IMR-90 (cell line): ENCODE measurements around the gene HOXA3. TPM values are rescaled to one million over a fixed set of nuclear protein-coding genes. Genes with fewer than 3 reads are reported as not detected.

ENCODE experiments used
- ATAC-seq: fragments of 200-7000 bp; cut with Tn5 transposase; 2 replicates; pipeline ENCODE4 v1.9.1; 2020; ENCODE audit warnings: low read depth, mild to moderate bottlenecking, moderate library complexity
- BruUV-seq: library from RNA; stranded (reverse); fragments of 400-500 nt; replicated peaks from 2 replicates; lab custom pipeline; 2021; lab: Mats Ljungman, UMichigan
- CTCF ChIA-PET: fragments of 300-600 bp; formaldehyde crosslinking; extraction: SDS; loops from one replicate; lab custom pipeline; 2021; ENCODE audit warnings: antibody characterized with exemption; lab: Yijun Ruan, JAX
- POLR2A ChIA-PET: fragments of 300-600 bp; sonication (Branson Sonifier 250); formaldehyde crosslinking; loops from one replicate; lab custom pipeline; 2022; ENCODE audit warnings: antibody characterized with exemption; ENCODE audit not compliant: unreplicated experiment; lab: Charles Lee
- DNase-seq: peaks from one replicate; pipeline ENCODE4 v3.0.0; 2013
- H2AFZ ChIP-seq: replicated peaks from 2 replicates; pipeline ENCODE3; 2013; ENCODE audit warnings: low read length, mild to moderate bottlenecking; ENCODE audit not compliant: poor library complexity
- H2AK5ac ChIP-seq: 2 replicates; pipeline ENCODE4 v1.6.1; 2013; ENCODE audit warnings: low read depth, low read length, inconsistent platforms
- H2AK9ac ChIP-seq: replicated peaks from 2 replicates; pipeline ENCODE3; 2013; ENCODE audit warnings: mild to moderate bottlenecking, low read depth, low read length, moderate library complexity; ENCODE audit not compliant: poor library complexity
- H2BK120ac ChIP-seq: 2 replicates; pipeline ENCODE4 v1.6.1; 2013; ENCODE audit warnings: low read depth, low read length, inconsistent platforms
- H2BK15ac ChIP-seq: 3 replicates; pipeline ENCODE4 v1.6.1; 2013; ENCODE audit warnings: low read depth, low read length, inconsistent platforms
- H2BK20ac ChIP-seq: 2 replicates; pipeline ENCODE4 v1.6.1; 2013; ENCODE audit warnings: low read depth, mild to moderate bottlenecking, inconsistent platforms, low read length, moderate library complexity
- H2BK5ac ChIP-seq: 2 replicates; pipeline ENCODE4 v1.6.1; 2013; ENCODE audit warnings: mild to moderate bottlenecking, low read depth, low read length, inconsistent platforms; ENCODE audit not compliant: poor library complexity, severe bottlenecking
- H3K14ac ChIP-seq: replicated peaks from 2 replicates; pipeline ENCODE4 v1.6.1; 2013; ENCODE audit warnings: low read depth, low read length, inconsistent platforms
- H3K18ac ChIP-seq: 2 replicates; pipeline ENCODE4 v1.6.1; 2013; ENCODE audit warnings: low read depth, low read length, control low read depth
- H3K23ac ChIP-seq: 2 replicates; pipeline ENCODE4 v1.6.1; 2013; ENCODE audit warnings: low read depth, low read length, inconsistent platforms
- H3K27ac ChIP-seq: 2 replicates; pipeline ENCODE4 v1.5.1; 2013; ENCODE audit warnings: mild to moderate bottlenecking, control low read depth, low read length; ENCODE audit not compliant: insufficient read depth
- H3K27me3 ChIP-seq: 2 replicates; pipeline ENCODE4 v1.6.1; 2013; ENCODE audit warnings: low read length; ENCODE audit not compliant: control insufficient read depth, insufficient read depth
- H3K36me3 ChIP-seq: 2 replicates; pipeline ENCODE4 v1.6.1; 2013; ENCODE audit warnings: low read length, mixed read lengths; ENCODE audit not compliant: control insufficient read depth, insufficient read depth
- H3K4ac ChIP-seq: 2 replicates; pipeline ENCODE4 v1.6.1; 2013; ENCODE audit warnings: low read depth, low read length, inconsistent platforms
- H3K4me1 ChIP-seq: 2 replicates; pipeline ENCODE4 v1.6.1; 2013; ENCODE audit warnings: low read length, mixed read lengths; ENCODE audit not compliant: control insufficient read depth, insufficient read depth
- H3K4me2 ChIP-seq: 2 replicates; pipeline ENCODE4 v1.6.1; 2013; ENCODE audit warnings: low read depth, mild to moderate bottlenecking, control low read depth, low read length, moderate library complexity
- H3K4me3 ChIP-seq: 2 replicates; pipeline ENCODE4 v1.5.1; 2013; ENCODE audit warnings: low read depth, mild to moderate bottlenecking, control low read depth, low read length, moderate library complexity; ENCODE audit not compliant: insufficient read depth
- H3K56ac ChIP-seq: 2 replicates; pipeline ENCODE4 v1.6.1; 2013; ENCODE audit warnings: low read length, inconsistent platforms; ENCODE audit not compliant: insufficient read depth; ENCODE audit errors: extremely low read depth
- H3K79me1 ChIP-seq, 2 experiments: 2 replicates each; pipeline ENCODE4 v1.6.1; 2013; ENCODE audit warnings: low read length in 2 of 2, inconsistent platforms in 1 of 2, low read depth in 1 of 2
- H3K9ac ChIP-seq: 2 replicates; pipeline ENCODE4 v1.6.1; 2013; ENCODE audit warnings: low read depth, low read length, control low read depth
- H3K9me1 ChIP-seq: 2 replicates; pipeline ENCODE4 v1.6.1; 2013; ENCODE audit warnings: low read length, inconsistent platforms; ENCODE audit not compliant: insufficient read depth
- H3K9me3 ChIP-seq: 2 replicates; pipeline ENCODE4 v1.6.1; 2013; ENCODE audit warnings: low read length; ENCODE audit not compliant: control insufficient read depth, insufficient read depth
- H4K20me1 ChIP-seq: 2 replicates; pipeline ENCODE4 v1.6.1; 2013; ENCODE audit warnings: low read length, inconsistent platforms; ENCODE audit not compliant: insufficient read depth
- H4K5ac ChIP-seq: 2 replicates; pipeline ENCODE4 v1.6.1; 2013; ENCODE audit warnings: mild to moderate bottlenecking, low read depth, low read length, control low read depth
- H4K8ac ChIP-seq, 2 experiments: 2 replicates each; pipeline ENCODE4 v1.6.1; 2013; ENCODE audit warnings: low read depth in 2 of 2, low read length in 2 of 2, control low read depth in 1 of 2, inconsistent platforms in 1 of 2
- H4K91ac ChIP-seq: 2 replicates; pipeline ENCODE4 v1.6.1; 2013; ENCODE audit warnings: low read depth, low read length, inconsistent platforms; ENCODE audit not compliant: insufficient read depth
- BHLHE40 ChIP-seq: fragments of 150-350 bp; IDR thresholded peaks from 2 replicates; pipeline ENCODE4 v1.6.1; 2016; ENCODE audit warnings: mild to moderate bottlenecking, low read depth, low read length
- CHD1 ChIP-seq: IDR thresholded peaks from 2 replicates; pipeline ENCODE4 v1.6.1; 2012; ENCODE audit warnings: low read depth, low read length, improper control_type of control experiment
- CTCF ChIP-seq: conservative IDR thresholded peaks from 2 replicates; pipeline ENCODE4 v1.5.1; 2012; ENCODE audit warnings: mild to moderate bottlenecking, low read depth, low read length, improper control_type of control experiment
- ELK1 ChIP-seq: fragments of 150-350 bp; IDR thresholded peaks from 2 replicates; pipeline ENCODE4 v1.6.1; 2016; ENCODE audit warnings: low read depth, mild to moderate bottlenecking, low read length, moderate library complexity, borderline replicate concordance
- FOS ChIP-seq: fragments of 150-350 bp; IDR thresholded peaks from 2 replicates; pipeline ENCODE4 v1.6.1; 2016; ENCODE audit warnings: low read depth, low read length
- MAZ ChIP-seq: IDR thresholded peaks from 2 replicates; pipeline ENCODE4 v1.6.1; 2012; ENCODE audit warnings: low read depth, mild to moderate bottlenecking, low read length, improper control_type of control experiment, moderate library complexity, borderline replicate concordance
- MXI1 ChIP-seq: IDR thresholded peaks from 2 replicates; pipeline ENCODE4 v1.6.1; 2012; ENCODE audit warnings: low read depth, mild to moderate bottlenecking, low read length, moderate library complexity, borderline replicate concordance
- NFE2L2 ChIP-seq: fragments of 150-350 bp; IDR thresholded peaks from 2 replicates; pipeline ENCODE4 v1.6.1; 2016; ENCODE audit warnings: low read depth, mild to moderate bottlenecking, low read length
- POLR2A ChIP-seq: IDR thresholded peaks from 2 replicates; pipeline ENCODE4 v1.6.1; 2012; ENCODE audit warnings: mild to moderate bottlenecking, low read depth, low read length
- RAD21 ChIP-seq: IDR thresholded peaks from 2 replicates; pipeline ENCODE4 v1.6.1; 2012; ENCODE audit warnings: low read length, improper control_type of control experiment
- RCOR1 ChIP-seq: IDR thresholded peaks from 2 replicates; pipeline ENCODE4 v1.6.1; 2012; ENCODE audit warnings: mild to moderate bottlenecking, low read length, improper control_type of control experiment; ENCODE audit not compliant: insufficient replicate concordance
- RFX5 ChIP-seq: IDR thresholded peaks from 2 replicates; pipeline ENCODE4 v1.8.0; 2012; ENCODE audit warnings: low read depth, mild to moderate bottlenecking, low read length, moderate library complexity
- SMC3 ChIP-seq: fragments of 150-350 bp; IDR thresholded peaks from 2 replicates; pipeline ENCODE4 v1.6.1; 2016; ENCODE audit warnings: low read depth, mild to moderate bottlenecking, antibody characterized with exemption, low read length, moderate library complexity
- USF2 ChIP-seq: fragments of 150-350 bp; IDR thresholded peaks from 2 replicates; pipeline ENCODE4 v1.6.1; 2017; ENCODE audit warnings: mild to moderate bottlenecking, antibody characterized with exemption, low read length, low read depth
- WGBS, 2 experiments: methylation state at CpG; one replicate each; pipeline versions ENCODE4 v1.1.5 to v1.1.7; 2013; ENCODE audit warnings: missing lambda C conversion rate in 2 of 2; ENCODE audit not compliant: insufficient read length in 1 of 2; ENCODE audit errors: extremely low coverage in 2 of 2; 5-methylcytosine and 5-hydroxymethylcytosine counted together
- dilution Hi-C: fragments of 300-500 bp; cut with HindIII; formaldehyde crosslinking; loops from one replicate; pipeline ENCODE4 v1.14.3; 2018; ENCODE audit warnings: low sequenced_read_pairs; ENCODE audit not compliant: unreplicated experiment
- in situ Hi-C: fragments of 300-500 bp; cut with MboI; formaldehyde crosslinking; loops from 3 replicates; pipeline ENCODE4 v1.14.3; 2019; ENCODE audit warnings: low sequenced_read_pairs, inconsistent platforms, mixed read lengths
- intact Hi-C: fragments of 100-400 bp; cut with micrococcal nuclease; formaldehyde crosslinking; loops from 2 replicates; pipeline ENCODE4 v1.10.0; 2022
- polyA plus RNA-seq, 3 experiments: library from polyadenylated mRNA; depleted of rRNA; stranded (reverse); fragments of >200 nt; gene quantifications; 2 replicates each; pipeline ENCODE4 v1.2.3, GENCODE V29; 2012; ENCODE audit warnings: low replicate concordance in 1 of 3
- total RNA-seq: library from RNA; depleted of rRNA; stranded (reverse); fragments of >200 nt; gene quantifications from 2 replicates; pipeline ENCODE4 v1.2.3, GENCODE V29; 2012

The HOXA3 gene
- total and polyA plus RNA-seq, 2 of the 4 experiments (the other 2 are of a cell fraction), result 0.90 to 5.4 TPM

GRCh38 chr7:27166531-27167505, 14.4 kb upstream of the HOXA3 start:
- Histone ChIP-seq H3K18ac (no peak overlapping the region), H2BK20ac (no peak overlapping the region), H2BK15ac (no peak overlapping the region), H3K9me3 (peaks cover 22% of the 10 kb centered on the region), H3K4me3 (no peak overlapping the region), H4K5ac (no peak overlapping the region), H3K4ac (no peak overlapping the region), H3K23ac (no peak overlapping the region), H3K4me2 (no peak overlapping the region), H2BK120ac (no peak overlapping the region), H3K36me3 (no peaks in the 10 kb centered on the region), H3K79me1 (no peaks in the 10 kb centered on the region), H3K9ac (no peak overlapping the region), H2AK9ac (no peak overlapping the region), H2BK5ac (no peak overlapping the region), H4K20me1 (peaks cover 9% of the 10 kb centered on the region; the same call in 1 of the 2 replicates), H3K4me1 (no peaks in the 10 kb centered on the region), H3K27me3 (peaks cover 84% of the 10 kb centered on the region), H3K56ac (no peak overlapping the region), H4K91ac (no peak overlapping the region), H4K8ac (no peak overlapping the region), H3K14ac (no peak overlapping the region), H3K9me1 (no peaks in the 10 kb centered on the region), H2AK5ac (no peak overlapping the region), H3K27ac (no peak overlapping the region), H2AFZ (no peak overlapping the region)
- in situ Hi-C loops, result no loop called here
- CTCF ChIA-PET, result interaction anchor here (1.0 to 1.6 kb wide), 2 partner anchors 16 to 29 kb away, joined by 3 read pairs; no protein-coding TSS in a partner anchor
- POLR2A ChIA-PET, result no interaction called here
- dilution Hi-C loops, result no loop called here
- intact Hi-C loops, result loop anchor here (10.0 kb wide), 1 partner anchor 1912 kb away; no protein-coding TSS in a partner anchor
- DNase-seq (no peak), ATAC-seq (no peak)
- WGBS, 2 experiments, result 67% methylated on average over 6 of the region's 50 CpGs; no CpG with 5 or more reads in 1 of the 2 experiments
- BruUV-seq, result no TSS peak
- TF ChIP-seq NFE2L2 (no peak), POLR2A (no peak), MXI1 (no peak), ELK1 (no peak), RFX5 (no peak), FOS (no peak), CTCF (no peak), USF2 (no peak), BHLHE40 (no peak), SMC3 (no peak), CHD1 (no peak), MAZ (no peak), RCOR1 (no peak), RAD21 (no peak)
